D721Med (cell line): ENCODE data around the gene LMX1B.
A peak's percentile ranks its signal among the peaks of the same experiment; 100 is the strongest.

Source experiments
- DNase-seq: peaks from one replicate; pipeline ENCODE4 v3.0.0; 2011; ENCODE audit warnings: low spot score; ENCODE audit not compliant: insufficient read length
- FAIRE-seq: peaks from 2 replicates; lab custom pipeline; 2011; peaks lifted over from hg19 to GRCh38; lab: Jason Lieb, UNC
- CTCF ChIP-seq: IDR thresholded peaks from 2 replicates; pipeline ENCODE4 v1.5.1; 2012; ENCODE audit warnings: mild to moderate bottlenecking, control low read depth; ENCODE audit not compliant: insufficient read depth; ENCODE audit errors: missing control alignments

Gene LMX1B

GRCh38 chr9:126614455-126615244, 922 bp downstream of the LMX1B start:
- DNase-seq = peak; percentile 26
- no peak for FAIRE-seq
- no peak for TF ChIP-seq CTCF

- FAIRE-seq = no peak
Observed at GRCh38 chr9:126615245-126615790, 1.6 kb downstream of the LMX1B start.

GRCh38 chr9:126615791-126616447, 2.2 kb downstream of the LMX1B start:
- TF ChIP-seq CTCF = no peak
- peak; percentile 10 for DNase-seq
- FAIRE-seq = no peak

More at GRCh38 chr9:126615245-126615790, 1.6 kb downstream of the LMX1B start:
- DNase-seq = peak; percentile 17
- no peak for TF ChIP-seq CTCF

GRCh38 chr9:126616521-126616976, 2.8 kb downstream of the LMX1B start:
- FAIRE-seq (no peak), DNase-seq (peak; percentile 13)
- TF ChIP-seq CTCF = no peak

GRCh38 chr9:126617003-126617822, 3.5 kb downstream of the LMX1B start:
- no peak for DNase-seq
- TF ChIP-seq CTCF = no peak
- no peak for FAIRE-seq

- no peak for FAIRE-seq
- TF ChIP-seq CTCF = no peak
- DNase-seq = no peak
Observed at GRCh38 chr9:126617823-126618165, 4.1 kb downstream of the LMX1B start.
